CD4-positive, alpha-beta T cell (primary cell): ENCODE measurements around the gene DNAH9. TPM values are rescaled to one million over a fixed set of nuclear protein-coding genes. Genes with fewer than 3 reads are reported as not detected.

Source experiments
- ATAC-seq: fragments of 200-7000 bp; cut with Tn5 transposase; one replicate; pipeline ENCODE4 v1.10.0; 2022; ENCODE audit warnings: mild to moderate bottlenecking; ENCODE audit not compliant: poor library complexity
- CTCF ChIA-PET: fragments of 350-600 bp; sonication (Branson Sonifier 250); formaldehyde crosslinking; loops from one replicate; lab custom pipeline; 2021; ENCODE audit warnings: antibody characterized with exemption, inconsistent platforms; lab: Charles Lee
- POLR2A ChIA-PET: fragments of 350-600 bp; sonication (Branson Sonifier 250); formaldehyde crosslinking; loops from one replicate; lab custom pipeline; 2021; ENCODE audit warnings: antibody characterized with exemption, inconsistent platforms; lab: Charles Lee
- DNase-seq, 14 experiments: peaks; one replicate each; pipeline ENCODE4 v3.0.0-alpha.2; 2013 to 2020; ENCODE audit warnings: mixed read lengths in 2 of 14
- H3K27ac ChIP-seq, 2 donors: one replicate each; pipeline versions ENCODE4 v1.5.1 to v1.7.0; 2013; ENCODE audit warnings: low read length in 2 of 2, low read depth in 1 of 2, mild to moderate bottlenecking in 1 of 2
- H3K27me3 ChIP-seq, 2 experiments: 1 replicate in 1 of 2; 2 replicates in 1 of 2; pipeline versions ENCODE4 v1.6.1 to v1.7.0; 2013; ENCODE audit warnings: low read length in 2 of 2, control low read depth in 1 of 2, mild to moderate bottlenecking in 1 of 2, moderate library complexity in 1 of 2; ENCODE audit not compliant: insufficient read depth in 2 of 2, control insufficient read depth in 1 of 2
- H3K36me3 ChIP-seq: one replicate; pipeline ENCODE4 v1.6.1; 2013; ENCODE audit warnings: low read length, control low read depth; ENCODE audit not compliant: insufficient read depth
- H3K4me1 ChIP-seq: one replicate; pipeline ENCODE4 v1.6.1; 2013; ENCODE audit warnings: low read length, control low read depth; ENCODE audit not compliant: insufficient read depth
- H3K4me3 ChIP-seq: one replicate; pipeline ENCODE4 v1.5.1; 2013; ENCODE audit warnings: mild to moderate bottlenecking, low read length, moderate library complexity
- H3K9me3 ChIP-seq, 2 experiments: 1 replicate in 1 of 2; 2 replicates in 1 of 2; pipeline versions ENCODE4 v1.6.1 to v1.7.0; 2013; ENCODE audit warnings: low read length in 2 of 2, mild to moderate bottlenecking in 2 of 2, control low read depth in 1 of 2, moderate library complexity in 1 of 2; ENCODE audit not compliant: control insufficient read depth in 1 of 2, insufficient read depth in 1 of 2
- H3K27ac Mint-ChIP-seq: one replicate; pipeline ENCODE4 v1.8.0; 2020; ENCODE audit warnings: mixed read lengths
- H3K27me3 Mint-ChIP-seq: one replicate; pipeline ENCODE4 v1.8.0; 2021; ENCODE audit warnings: mixed read lengths
- H3K36me3 Mint-ChIP-seq: one replicate; pipeline ENCODE4 v1.8.0; 2021; ENCODE audit warnings: low read depth, mixed read lengths
- H3K4me1 Mint-ChIP-seq: one replicate; pipeline ENCODE4 v1.8.0; 2021; ENCODE audit warnings: low read depth, mixed read lengths
- H3K4me3 Mint-ChIP-seq: one replicate; pipeline ENCODE4 v1.8.0; 2020; ENCODE audit warnings: mild to moderate bottlenecking, mixed read lengths
- H3K9me3 Mint-ChIP-seq: one replicate; pipeline ENCODE4 v1.8.0; 2020; ENCODE audit warnings: mixed read lengths
- intact Hi-C, 2 experiments: fragments of 100-400 bp; cut with DNase I in 1 of 2; cut with micrococcal nuclease in 1 of 2; formaldehyde crosslinking; loops; one replicate each; pipeline versions ENCODE4 v1.15.1 to v1.9.0; 2023 to 2025; cut with DNase I, micrococcal nuclease
- total RNA-seq, 174 experiments: library from RNA in 2 of 174; stranded (reverse) in 2 of 174; gene quantifications; one replicate each; pipeline ENCODE4 v1.2.3 and lab custom pipeline; 2021 to 2026
- TF ChIP-seq, protein P1 (sequence below): fragments of 200-600 bp; IDR thresholded peaks from one replicate; pipeline ENCODE4 v1.8.0; 2022; ENCODE audit warnings: antibody characterized with exemption, mild to moderate bottlenecking

The DNAH9 gene
- total RNA-seq, 2 experiments from 2014 or later: not detected

DNA sequence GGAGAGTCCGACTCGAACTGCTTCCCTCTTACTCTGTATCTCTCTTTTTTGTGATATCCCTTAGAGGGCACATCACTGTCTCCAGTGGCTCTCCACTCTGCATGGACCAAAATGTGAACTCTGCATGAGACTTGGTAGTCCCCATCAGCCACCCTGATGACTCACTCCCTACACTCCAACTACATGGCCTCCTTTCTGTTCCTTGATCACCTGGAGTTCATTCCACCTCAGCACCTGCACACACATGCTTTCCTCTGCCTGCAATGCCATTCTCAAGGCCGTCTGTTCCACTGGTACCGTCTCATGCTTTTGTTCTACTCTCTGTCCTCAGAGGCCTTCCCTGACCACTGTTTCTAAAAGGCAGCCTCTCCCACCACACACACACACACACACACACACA is 109.3 kb downstream of the DNAH9 start:
- TF ChIP-seq, protein P1, sequence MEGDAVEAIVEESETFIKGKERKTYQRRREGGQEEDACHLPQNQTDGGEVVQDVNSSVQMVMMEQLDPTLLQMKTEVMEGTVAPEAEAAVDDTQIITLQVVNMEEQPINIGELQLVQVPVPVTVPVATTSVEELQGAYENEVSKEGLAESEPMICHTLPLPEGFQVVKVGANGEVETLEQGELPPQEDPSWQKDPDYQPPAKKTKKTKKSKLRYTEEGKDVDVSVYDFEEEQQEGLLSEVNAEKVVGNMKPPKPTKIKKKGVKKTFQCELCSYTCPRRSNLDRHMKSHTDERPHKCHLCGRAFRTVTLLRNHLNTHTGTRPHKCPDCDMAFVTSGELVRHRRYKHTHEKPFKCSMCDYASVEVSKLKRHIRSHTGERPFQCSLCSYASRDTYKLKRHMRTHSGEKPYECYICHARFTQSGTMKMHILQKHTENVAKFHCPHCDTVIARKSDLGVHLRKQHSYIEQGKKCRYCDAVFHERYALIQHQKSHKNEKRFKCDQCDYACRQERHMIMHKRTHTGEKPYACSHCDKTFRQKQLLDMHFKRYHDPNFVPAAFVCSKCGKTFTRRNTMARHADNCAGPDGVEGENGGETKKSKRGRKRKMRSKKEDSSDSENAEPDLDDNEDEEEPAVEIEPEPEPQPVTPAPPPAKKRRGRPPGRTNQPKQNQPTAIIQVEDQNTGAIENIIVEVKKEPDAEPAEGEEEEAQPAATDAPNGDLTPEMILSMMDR: no peak
- H3K4me3 ChIP-seq: no peak overlapping the region
- intact Hi-C loops: no loop called here
- Mint-ChIP-seq H3K9me3 (no peaks in the 10 kb centered on the region), H3K4me1 (no peaks in the 10 kb centered on the region), H3K27ac (no peak overlapping the region), H3K27me3 (no peaks in the 10 kb centered on the region), H3K36me3 (no peaks in the 10 kb centered on the region), H3K4me3 (no peak overlapping the region)
- peaks cover 0 to 3% of the 10 kb centered on the region in 2 experiments for H3K9me3 ChIP-seq
- no peak for ATAC-seq
- ChIA-PET POLR2A (no interaction called here), CTCF (no interaction called here)
- H3K27ac ChIP-seq: no peak overlapping the region
- H3K36me3 ChIP-seq: no peaks in the 10 kb centered on the region
- no peaks in the 10 kb centered on the region for H3K27me3 ChIP-seq
- H3K4me1 ChIP-seq: no peaks in the 10 kb centered on the region
- DNase-seq: no peak

DNA sequence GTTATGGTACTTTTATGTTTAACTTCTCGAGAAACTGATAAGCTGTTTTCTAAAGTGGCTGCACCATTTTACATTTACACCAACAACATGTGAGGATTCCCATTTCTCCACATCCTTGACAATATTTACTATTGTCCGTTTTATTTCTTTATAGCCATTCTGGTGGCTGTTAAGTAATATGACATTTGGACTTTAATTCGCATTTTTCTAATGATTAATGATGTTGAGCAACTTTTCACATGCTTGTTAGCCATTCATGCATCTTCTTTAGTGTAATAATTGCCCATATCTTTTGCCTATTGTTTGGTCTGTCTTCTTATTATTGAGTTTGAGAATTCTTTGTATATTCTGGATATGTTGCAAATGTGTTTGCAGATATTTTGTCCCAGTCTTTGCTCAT is 114.2 kb downstream of the DNAH9 start:
- no peak overlapping the region for H3K27ac Mint-ChIP-seq
- Histone ChIP-seq H3K4me3 (no peak overlapping the region), H3K4me1 (no peaks in the 10 kb centered on the region), H3K9me3 (peaks cover 0 to 9% of the 10 kb centered on the region in 2 experiments), H3K27me3 (no peaks in the 10 kb centered on the region), H3K27ac (no peak overlapping the region), H3K36me3 (no peaks in the 10 kb centered on the region)
- TF ChIP-seq, protein P1: no peak
- no peak overlapping the region for H3K4me3 Mint-ChIP-seq
- no peaks in the 10 kb centered on the region for H3K36me3 Mint-ChIP-seq
- ATAC-seq (no peak), DNase-seq (no peak)
- peaks cover 6% of the 10 kb centered on the region for H3K9me3 Mint-ChIP-seq
- ChIA-PET CTCF (no interaction called here), POLR2A (no interaction called here)
- H3K27me3 Mint-ChIP-seq: no peaks in the 10 kb centered on the region
- H3K4me1 Mint-ChIP-seq: no peaks in the 10 kb centered on the region
- intact Hi-C loops: no loop called here

DNA sequence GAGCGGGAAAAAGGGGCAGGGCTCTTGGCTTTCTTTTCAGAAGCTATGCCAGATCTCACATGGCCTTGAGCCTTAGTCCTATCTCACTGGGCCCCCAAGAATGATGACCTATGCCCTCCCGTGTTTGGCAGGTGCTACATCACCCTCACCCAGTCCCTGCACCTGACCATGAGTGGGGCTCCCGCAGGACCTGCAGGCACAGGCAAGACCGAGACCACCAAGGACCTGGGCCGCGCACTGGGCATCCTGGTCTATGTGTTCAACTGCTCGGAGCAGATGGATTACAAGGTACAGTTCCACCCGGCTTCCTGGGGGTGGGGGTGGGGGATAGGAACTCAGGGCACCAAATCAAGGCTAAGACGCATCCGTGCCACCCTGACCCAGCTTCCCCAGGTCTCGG is 120.9 kb downstream of the DNAH9 start:
- ChIA-PET POLR2A (no interaction called here), CTCF (no interaction called here)
- intact Hi-C loops: no loop called here
- H3K27ac Mint-ChIP-seq: no peak overlapping the region
- H3K36me3 ChIP-seq: no peaks in the 10 kb centered on the region
- H3K4me1 Mint-ChIP-seq: no peaks in the 10 kb centered on the region
- no peaks in the 10 kb centered on the region for H3K27me3 ChIP-seq
- no peak overlapping the region for H3K27ac ChIP-seq
- H3K4me3 Mint-ChIP-seq: no peak overlapping the region
- TF ChIP-seq, protein P1: no peak
- ATAC-seq (no peak), DNase-seq (no peak)
- no peak overlapping the region for H3K4me3 ChIP-seq
- no peaks in the 10 kb centered on the region for H3K36me3 Mint-ChIP-seq
- peaks cover 7% of the 10 kb centered on the region for H3K9me3 Mint-ChIP-seq
- no peaks in the 10 kb centered on the region for H3K4me1 ChIP-seq
- no peaks in the 10 kb centered on the region for H3K27me3 Mint-ChIP-seq
- H3K9me3 ChIP-seq: peaks cover 0 to 19% of the 10 kb centered on the region in 2 experiments
